HG02938 (cell line): ENCODE measurements around the gene SRRM1.
"Not testable (repeated sequence)": the region's sequence is repeated elsewhere in the genome, so short reads cannot be mapped to it uniquely, and the experiment has no call there.

ENCODE experiments used
- ATAC-seq: cut with Tn5 transposase; IDR thresholded peaks from one replicate; pipeline ENCODE4 v1.9.1; 2021; ENCODE audit warnings: mild to moderate bottlenecking, moderate library complexity; ENCODE audit not compliant: unreplicated experiment

The SRRM1 gene

GRCh38 chr1:24641646-24642151, 1.4 kb upstream of the SRRM1 start:
- no peak for ATAC-seq

GRCh38 chr1:24643363-24644099, 429 bp downstream of the SRRM1 start:
- peak; percentile 15 for ATAC-seq

DNA sequence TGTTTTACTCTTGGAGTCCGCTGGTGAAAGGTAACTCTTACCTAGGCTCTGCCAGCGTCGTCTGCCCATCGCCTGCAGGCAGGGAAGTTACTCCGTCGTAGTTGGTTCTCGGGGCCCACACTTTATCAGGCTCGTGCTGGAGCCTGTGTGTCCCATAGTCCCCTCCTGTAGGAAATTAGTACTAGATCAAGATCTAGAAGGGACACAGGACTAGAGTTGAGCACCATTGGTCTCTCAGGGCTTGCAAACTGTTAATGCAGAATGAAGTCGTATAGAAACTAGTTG, 940 bp downstream of the SRRM1 start:
- ATAC-seq = no peak

- ATAC-seq = no peak
Observed at GRCh38 chr1:24648919-24649318, 5.8 kb downstream of the SRRM1 start.

DNA sequence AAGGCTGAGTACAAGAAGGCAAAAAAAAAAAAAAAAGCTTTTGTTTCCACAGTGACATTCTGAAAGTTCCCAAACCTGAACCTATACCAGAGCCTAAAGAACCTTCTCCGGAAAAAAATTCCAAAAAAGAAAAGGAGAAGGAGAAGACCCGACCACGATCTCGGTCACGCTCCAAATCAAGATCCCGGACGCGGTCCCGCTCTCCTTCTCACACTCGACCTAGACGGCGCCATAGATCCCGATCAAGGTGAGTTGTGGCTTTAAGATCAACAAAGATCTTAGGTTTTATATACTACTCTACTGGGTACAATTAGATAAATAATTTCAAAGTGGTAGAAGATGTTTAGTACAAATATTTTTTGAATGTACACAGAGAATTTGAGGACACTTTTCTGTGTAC, 9.3 kb downstream of the SRRM1 start:
- ATAC-seq = no peak

DNA sequence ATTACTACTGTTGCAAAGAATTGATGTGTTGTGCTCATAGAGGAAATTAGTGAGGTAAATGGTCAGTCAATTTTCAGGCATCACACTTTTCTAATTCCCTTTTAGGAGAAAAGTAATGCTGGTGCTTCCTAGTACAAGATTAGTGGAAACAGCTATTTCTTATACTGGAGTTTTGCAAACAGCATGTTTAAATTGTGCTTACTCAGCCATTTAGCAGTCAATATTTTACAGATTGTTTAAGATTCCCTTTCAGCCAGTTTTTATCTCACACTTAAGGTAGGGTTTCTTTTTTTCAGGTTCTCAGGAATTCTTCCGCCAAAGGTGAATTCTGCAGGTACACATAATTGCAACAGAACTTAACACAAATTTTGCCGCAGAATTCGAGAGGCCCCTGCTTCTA, 10.9 kb downstream of the SRRM1 start:
- no peak for ATAC-seq

- ATAC-seq = no peak
Observed at GRCh38 chr1:24656046-24656445, 12.9 kb downstream of the SRRM1 start.

DNA sequence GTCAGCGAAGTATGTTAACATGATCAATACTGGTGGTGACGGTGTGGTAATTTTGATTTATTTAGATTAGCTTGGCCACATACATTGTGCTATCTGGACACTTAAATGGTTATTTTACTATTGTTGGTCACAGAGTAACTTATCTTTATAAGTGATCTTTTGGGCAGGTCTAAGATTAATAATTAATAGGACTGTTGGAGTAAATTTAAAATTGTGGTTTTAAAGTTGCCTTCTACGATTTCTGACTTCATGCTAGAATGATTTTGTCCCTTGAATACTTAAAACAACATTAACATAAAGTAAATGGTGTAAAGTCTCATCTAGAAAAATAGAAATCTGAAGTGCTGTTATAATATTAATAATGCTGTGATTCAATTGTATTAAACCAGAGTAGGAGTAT, 14.7 kb downstream of the SRRM1 start:
- ATAC-seq = no peak

GRCh38 chr1:24659166-24659904, 16.2 kb downstream of the SRRM1 start:
- ATAC-seq = no peak

GRCh38 chr1:24659993-24660665, 17.0 kb downstream of the SRRM1 start:
- no peak for ATAC-seq

DNA sequence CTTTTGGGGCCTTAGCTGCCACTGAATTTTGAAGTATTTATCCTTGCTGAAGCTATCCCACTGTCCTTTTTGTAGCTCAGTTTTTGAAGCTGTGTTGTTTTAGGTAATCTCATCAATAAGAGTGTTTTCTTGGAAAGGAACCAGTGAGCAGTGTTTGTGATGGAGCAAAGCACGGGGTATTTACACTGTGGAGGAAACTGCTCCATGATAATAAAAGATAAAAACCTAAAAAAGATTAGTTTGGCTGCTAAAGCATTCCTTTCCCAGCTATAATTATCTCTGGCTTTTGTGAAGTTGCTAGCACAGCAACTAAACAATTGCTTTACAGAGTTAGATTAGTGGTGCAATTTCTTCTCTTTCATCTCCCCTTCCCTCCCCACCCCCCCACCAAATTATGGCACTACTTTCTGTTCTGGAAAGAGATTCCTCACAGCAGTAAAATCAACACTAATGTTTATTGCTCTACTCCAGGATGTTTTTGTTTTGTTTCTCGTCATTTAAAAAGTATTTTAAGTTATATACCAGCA, 21.5 kb downstream of the SRRM1 start:
- no peak for ATAC-seq

- no peak for ATAC-seq
Observed at GRCh38 chr1:24666794-24667193, 23.7 kb downstream of the SRRM1 start.

DNA sequence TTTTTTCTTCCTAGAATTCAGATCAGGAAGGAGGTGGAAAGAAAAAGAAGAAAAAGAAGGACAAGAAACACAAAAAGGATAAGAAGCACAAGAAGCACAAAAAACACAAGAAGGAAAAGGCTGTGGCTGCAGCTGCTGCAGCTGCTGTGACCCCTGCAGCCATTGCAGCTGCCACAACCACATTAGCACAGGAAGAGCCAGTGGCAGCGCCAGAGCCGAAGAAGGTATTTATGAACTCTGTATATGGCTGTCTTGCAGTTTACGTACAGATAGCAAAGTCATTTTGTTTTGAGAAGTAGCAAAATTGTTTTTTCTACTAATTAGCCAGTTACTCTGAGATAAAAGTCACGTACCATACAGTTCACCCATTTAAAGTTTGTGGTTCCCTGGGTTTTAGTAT, 28.3 kb downstream of the SRRM1 start:
- not testable (repeated sequence) for ATAC-seq

DNA sequence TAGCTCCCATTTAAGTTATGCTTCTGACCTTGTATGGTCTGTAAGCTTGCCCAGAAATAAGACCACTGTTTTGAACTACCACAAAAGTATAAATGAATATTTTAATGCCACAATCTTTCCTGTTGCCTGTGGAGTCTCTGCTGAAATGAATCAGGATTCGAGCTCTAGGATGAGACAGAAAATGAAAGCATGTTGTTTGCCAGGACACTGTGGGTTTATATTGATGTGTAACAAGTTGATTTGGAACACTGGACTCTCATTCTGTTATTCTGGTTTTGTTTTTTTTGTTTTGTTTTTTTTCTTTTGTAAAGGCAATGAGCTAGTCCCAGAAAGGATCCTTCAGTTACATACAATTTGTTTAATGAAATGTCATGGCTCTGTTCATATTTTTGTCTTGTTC, 29.6 kb downstream of the SRRM1 start:
- ATAC-seq = not testable (repeated sequence)

- no peak for ATAC-seq
Observed at GRCh38 chr1:24673341-24673740, 30.2 kb downstream of the SRRM1 start.

DNA sequence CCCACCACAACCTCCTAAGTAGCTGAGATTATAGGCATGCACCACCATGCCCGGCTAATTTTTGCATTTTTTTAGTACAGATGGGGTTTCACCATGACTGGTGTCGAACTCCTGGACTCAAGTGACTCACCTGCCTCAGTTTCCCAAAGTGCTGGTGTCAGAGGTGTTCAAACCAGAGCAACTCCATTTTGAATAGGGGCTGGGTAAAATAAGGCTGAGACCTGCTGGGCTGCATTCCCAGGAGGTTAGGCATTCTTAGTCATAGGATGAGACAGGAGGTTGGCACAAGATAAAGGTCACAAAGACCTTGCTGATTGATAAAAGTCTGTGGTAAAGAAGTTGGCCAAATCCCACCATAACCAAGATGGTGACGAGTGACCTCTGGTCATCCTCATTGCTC, 35.3 kb downstream of the SRRM1 start:
- ATAC-seq = not testable (repeated sequence)

- ATAC-seq = no peak
Observed at GRCh38 chr1:24679725-24680124, 36.6 kb downstream of the SRRM1 start.

GRCh38 chr1:24683713-24684162, 40.6 kb downstream of the SRRM1 start:
- no peak for ATAC-seq

DNA sequence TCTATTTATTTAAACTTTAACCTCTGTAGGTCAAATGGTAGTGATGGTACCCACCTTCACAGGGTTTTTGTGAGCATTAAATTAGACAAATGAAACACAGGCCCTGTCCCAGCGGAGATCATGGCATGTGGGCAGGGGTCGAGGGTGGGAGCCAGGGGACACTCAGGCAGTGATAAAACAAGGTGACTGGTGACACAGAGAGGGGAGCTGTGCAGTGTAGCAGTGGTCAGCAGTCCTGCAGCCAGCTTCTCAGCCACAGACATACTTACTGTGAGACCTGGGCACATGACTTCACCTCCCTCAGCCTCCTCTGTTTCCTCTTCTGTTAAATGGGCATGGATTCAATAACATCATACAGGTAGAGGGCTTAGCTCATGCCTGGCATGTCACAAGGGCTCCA, 44.9 kb downstream of the SRRM1 start:
- no peak for ATAC-seq

- ATAC-seq = no peak
Observed at GRCh38 chr1:24688621-24689195, 45.6 kb downstream of the SRRM1 start.

GRCh38 chr1:24691051-24691450, 47.9 kb downstream of the SRRM1 start:
- no peak for ATAC-seq
